ENCODE measurements around the gene GDPD4. TPM values are rescaled to one million over a fixed set of nuclear protein-coding genes. Genes with fewer than 3 reads are reported as not detected.

The GDPD4 gene
- total RNA-seq, 1 donor from 2014 or later: 0.08 TPM

DNA sequence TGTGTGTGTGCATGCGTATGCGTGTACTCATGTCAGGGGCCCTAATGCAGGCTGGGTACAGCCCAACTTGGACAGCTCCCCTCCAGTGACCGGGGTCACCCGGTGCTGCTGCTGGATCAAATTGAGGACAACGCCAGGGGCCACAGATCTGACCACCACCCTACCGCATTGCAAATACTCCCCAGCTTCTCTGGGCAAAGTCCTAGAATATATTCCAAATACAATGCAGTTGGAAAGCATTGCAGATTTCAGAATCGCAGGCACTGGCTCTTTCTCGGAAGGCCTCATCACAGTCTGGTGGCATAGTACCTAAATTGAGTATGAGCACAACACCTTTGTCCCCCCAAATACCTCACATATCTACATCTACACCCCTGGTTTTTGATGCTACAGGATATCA lies 130.2 kb downstream of the GDPD4 start:
- H3K36me3 ChIP-seq (ENCODE audit: control insufficient read depth, insufficient read depth, low read length): no peaks in the 10 kb centered on the region
- H3K27me3 ChIP-seq (ENCODE audit: control insufficient read depth, insufficient read depth, low read length): peaks cover 3% of the 10 kb centered on the region
- no peak overlapping the region for H3K4me3 ChIP-seq (ENCODE audit: low read depth, low read length)
- TF ChIP-seq, protein P1, sequence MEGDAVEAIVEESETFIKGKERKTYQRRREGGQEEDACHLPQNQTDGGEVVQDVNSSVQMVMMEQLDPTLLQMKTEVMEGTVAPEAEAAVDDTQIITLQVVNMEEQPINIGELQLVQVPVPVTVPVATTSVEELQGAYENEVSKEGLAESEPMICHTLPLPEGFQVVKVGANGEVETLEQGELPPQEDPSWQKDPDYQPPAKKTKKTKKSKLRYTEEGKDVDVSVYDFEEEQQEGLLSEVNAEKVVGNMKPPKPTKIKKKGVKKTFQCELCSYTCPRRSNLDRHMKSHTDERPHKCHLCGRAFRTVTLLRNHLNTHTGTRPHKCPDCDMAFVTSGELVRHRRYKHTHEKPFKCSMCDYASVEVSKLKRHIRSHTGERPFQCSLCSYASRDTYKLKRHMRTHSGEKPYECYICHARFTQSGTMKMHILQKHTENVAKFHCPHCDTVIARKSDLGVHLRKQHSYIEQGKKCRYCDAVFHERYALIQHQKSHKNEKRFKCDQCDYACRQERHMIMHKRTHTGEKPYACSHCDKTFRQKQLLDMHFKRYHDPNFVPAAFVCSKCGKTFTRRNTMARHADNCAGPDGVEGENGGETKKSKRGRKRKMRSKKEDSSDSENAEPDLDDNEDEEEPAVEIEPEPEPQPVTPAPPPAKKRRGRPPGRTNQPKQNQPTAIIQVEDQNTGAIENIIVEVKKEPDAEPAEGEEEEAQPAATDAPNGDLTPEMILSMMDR (IDR thresholded peaks at IDR 0.05; ENCODE audit: insufficient read depth, low read length, poor library complexity, severe bottlenecking): no peak
- no peak for DNase-seq (ENCODE audit: low read depth)

DNA sequence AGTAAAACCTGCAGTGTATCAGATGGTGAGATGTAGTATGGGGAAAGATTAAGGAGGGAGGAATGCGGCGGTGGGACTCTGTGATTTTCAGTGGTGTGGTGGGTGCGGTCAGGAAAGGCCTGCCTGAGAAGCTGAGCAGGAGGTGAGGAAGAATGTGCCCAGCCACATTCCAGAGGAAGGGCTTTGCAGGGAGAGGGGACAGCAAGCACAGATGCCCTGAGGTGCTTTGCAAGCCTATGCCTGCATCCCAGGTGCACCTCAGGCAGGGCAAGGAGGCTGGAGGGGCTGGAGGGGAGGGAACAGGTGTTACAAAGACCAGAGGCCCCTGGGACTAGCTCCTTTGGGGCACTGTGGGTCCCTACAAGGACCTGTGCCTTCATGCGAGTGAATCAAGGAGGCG lies 131.4 kb downstream of the GDPD4 start:
- no peak overlapping the region for H3K4me3 ChIP-seq (ENCODE audit: low read depth, low read length)
- no peaks in the 10 kb centered on the region for H3K36me3 ChIP-seq (ENCODE audit: control insufficient read depth, insufficient read depth, low read length)
- TF ChIP-seq, protein P1 (IDR thresholded peaks at IDR 0.05; ENCODE audit: insufficient read depth, low read length, poor library complexity, severe bottlenecking): no peak
- peak; percentile 7 for DNase-seq (ENCODE audit: low read depth)
- H3K27me3 ChIP-seq (ENCODE audit: control insufficient read depth, insufficient read depth, low read length): peaks cover 7% of the 10 kb centered on the region

DNA sequence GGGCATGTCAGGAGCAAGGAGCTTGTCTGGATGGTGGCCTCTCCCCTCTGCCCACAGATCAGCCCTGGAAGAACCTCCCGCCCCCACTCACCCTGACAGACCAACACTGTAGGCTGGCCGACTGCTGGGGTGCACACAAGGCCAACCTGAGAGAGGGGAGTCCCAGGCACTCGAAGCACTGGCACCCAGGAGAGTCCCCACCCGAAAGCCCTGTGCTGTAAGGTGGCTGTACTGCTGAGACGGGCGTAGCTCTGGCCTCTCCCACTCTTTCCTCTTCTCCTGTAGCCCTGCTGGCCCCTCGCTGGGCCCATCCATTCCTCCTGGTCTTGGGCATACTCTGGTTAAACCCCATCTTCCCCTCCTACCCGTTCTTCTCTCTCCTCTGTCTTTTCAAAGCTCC lies 133.7 kb downstream of the GDPD4 start:
- H3K27me3 ChIP-seq (ENCODE audit: control insufficient read depth, insufficient read depth, low read length): peaks cover 10% of the 10 kb centered on the region
- TF ChIP-seq, protein P1 (IDR thresholded peaks at IDR 0.05; ENCODE audit: insufficient read depth, low read length, poor library complexity, severe bottlenecking): no peak
- no peak overlapping the region for H3K4me3 ChIP-seq (ENCODE audit: low read depth, low read length)
- H3K36me3 ChIP-seq (ENCODE audit: control insufficient read depth, insufficient read depth, low read length): no peaks in the 10 kb centered on the region
- no peak for DNase-seq (ENCODE audit: low read depth)

DNA sequence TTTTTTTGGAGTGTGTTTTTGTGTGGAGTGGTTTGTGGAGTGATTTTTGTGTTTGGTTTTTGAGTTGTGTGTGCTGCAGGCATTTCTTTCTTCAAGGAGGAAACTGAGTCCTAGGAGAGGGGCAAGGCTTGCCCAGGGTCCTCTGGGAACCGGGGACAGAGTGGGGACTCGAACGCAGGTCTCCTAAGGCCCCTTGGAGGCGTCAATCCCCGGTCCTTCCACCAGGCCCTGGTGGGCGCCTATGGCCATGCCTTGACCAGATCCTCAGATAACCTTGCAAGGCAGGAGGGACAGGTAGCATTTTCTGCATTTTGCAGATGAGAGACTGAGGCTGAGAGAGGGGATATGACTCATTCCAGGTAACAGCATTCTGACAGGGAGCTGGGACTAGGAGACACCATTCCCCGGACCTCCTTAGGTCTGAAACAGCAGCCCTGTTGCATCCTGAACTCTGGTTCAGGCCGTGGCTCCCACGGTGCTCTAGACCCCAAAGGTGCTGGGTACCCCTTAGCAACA lies 134.3 kb downstream of the GDPD4 start:
- peaks cover 10% of the 10 kb centered on the region for H3K27me3 ChIP-seq (ENCODE audit: control insufficient read depth, insufficient read depth, low read length)
- TF ChIP-seq, protein P1 (IDR thresholded peaks at IDR 0.05; ENCODE audit: insufficient read depth, low read length, poor library complexity, severe bottlenecking): no peak
- no peak for DNase-seq (ENCODE audit: low read depth)
- H3K36me3 ChIP-seq (ENCODE audit: control insufficient read depth, insufficient read depth, low read length): no peaks in the 10 kb centered on the region
- no peak overlapping the region for H3K4me3 ChIP-seq (ENCODE audit: low read depth, low read length)

Other genes with a start within 250 kb of the GDPD4 start
- 7.8 and 9.7 TPM in 2 replicates for gene CAPN5, start 234.7 kb downstream of the GDPD4 start, total RNA-seq
- gene OMP, start 198.8 kb downstream of the GDPD4 start, total RNA-seq: not detected in 2 replicates
- 0.17 and 0.89 TPM in 2 replicates for gene MYO7A, start 173.4 kb downstream of the GDPD4 start, total RNA-seq
- 32.7 and 35.3 TPM in 2 replicates for gene PAK1, start 172.4 kb upstream of the GDPD4 start, total RNA-seq